Uterus (tissue), 2 donors: ENCODE data around the gene HOXB4.

Source experiments
- CTCF ChIP-seq, 4 experiments: fragments of 200-600 bp in 2 of 4; fragments of 450-650 bp in 2 of 4; sonication (generic) in 2 of 4; IDR thresholded peaks; one replicate each; pipeline ENCODE4 v1.5.1; 2016 to 2019; ENCODE audit warnings: antibody characterized with exemption in 4 of 4, mild to moderate bottlenecking in 2 of 4, moderate library complexity in 1 of 4
- POLR2A ChIP-seq, 2 donors: fragments of 450-650 bp; IDR thresholded peaks; one replicate each; pipeline ENCODE4 v1.6.1; 2016; ENCODE audit warnings: antibody characterized with exemption in 2 of 2, mild to moderate bottlenecking in 1 of 2, moderate library complexity in 1 of 2

DNA sequence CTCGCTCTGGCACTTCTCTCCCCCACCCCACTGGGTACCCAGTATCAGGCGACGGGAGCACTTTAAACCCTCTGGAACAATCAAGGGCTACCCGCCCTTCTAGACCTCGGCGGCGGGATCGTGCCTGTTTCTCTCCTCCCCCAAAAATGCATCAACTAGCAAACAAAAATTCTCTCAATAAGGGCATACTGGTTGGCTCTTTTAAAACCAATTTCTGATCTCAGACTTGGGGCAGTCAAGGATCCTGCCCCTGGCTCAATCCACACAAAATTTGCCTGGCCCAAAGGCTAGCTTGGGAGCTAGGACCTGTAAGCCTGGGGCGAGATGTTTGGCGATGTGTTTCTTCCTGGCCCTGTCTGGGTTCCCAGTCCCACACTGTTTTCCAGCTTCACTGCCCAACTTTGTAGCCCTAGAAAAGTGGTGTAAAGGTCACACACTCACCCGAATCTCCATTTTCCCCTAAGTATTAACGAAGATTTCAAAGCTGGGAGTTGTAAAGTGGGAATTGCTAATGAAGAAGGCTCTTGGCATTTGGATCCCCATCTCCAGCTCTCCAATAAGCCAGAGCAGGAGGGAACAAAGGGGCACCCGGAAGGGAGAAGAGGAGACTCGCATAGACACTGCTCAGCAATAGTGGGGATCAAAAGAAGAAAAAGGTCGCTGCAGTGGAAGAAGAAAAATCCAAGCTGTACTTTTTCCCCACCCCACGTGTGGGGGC lies 18.9 kb downstream of the HOXB4 start:
- TF ChIP-seq CTCF (IDR thresholded peaks at IDR 0.05) (no peak), POLR2A (IDR thresholded peaks at IDR 0.05) (no peak)
